ENCODE data around the gene CDHR5.

DNA sequence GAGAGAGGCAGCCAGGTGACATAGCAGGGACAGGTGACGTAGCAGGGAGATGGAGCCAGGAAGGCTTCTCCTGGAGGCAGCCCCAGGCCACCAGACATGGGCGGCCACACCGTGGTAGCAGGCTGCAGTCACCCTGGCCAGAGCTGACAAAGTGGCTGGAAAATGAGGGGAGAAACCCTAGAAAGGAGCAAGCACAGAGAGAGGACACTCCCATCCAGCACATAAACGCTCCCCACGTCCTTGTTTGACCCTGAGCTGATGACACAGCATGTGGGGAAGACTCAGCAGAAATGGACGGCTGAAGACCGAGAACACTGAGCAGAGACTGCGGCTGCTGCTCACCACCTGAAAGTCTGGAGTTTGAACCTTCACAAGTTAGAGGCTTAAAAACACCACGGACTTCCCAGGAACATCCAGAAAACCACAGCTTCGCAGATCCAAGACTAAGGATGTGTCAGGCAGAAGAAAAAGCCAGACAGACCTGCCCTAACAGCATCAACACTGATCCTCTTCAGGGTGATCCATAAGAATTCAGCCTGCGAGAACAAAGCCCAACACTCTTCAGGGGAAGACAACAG lies 41.0 kb upstream of the CDHR5 start:
- TF ChIP-seq GATA2 (IDR thresholded peaks at IDR 0.05; ENCODE audit: low read depth, low read length) (no peak), GATA3 (IDR thresholded peaks at IDR 0.05; ENCODE audit: low read depth, low read length) (no peak)

Data from SH-SY5Y (cell line).